ENCODE measurements around the gene ADAM23.

Gene ADAM23

DNA sequence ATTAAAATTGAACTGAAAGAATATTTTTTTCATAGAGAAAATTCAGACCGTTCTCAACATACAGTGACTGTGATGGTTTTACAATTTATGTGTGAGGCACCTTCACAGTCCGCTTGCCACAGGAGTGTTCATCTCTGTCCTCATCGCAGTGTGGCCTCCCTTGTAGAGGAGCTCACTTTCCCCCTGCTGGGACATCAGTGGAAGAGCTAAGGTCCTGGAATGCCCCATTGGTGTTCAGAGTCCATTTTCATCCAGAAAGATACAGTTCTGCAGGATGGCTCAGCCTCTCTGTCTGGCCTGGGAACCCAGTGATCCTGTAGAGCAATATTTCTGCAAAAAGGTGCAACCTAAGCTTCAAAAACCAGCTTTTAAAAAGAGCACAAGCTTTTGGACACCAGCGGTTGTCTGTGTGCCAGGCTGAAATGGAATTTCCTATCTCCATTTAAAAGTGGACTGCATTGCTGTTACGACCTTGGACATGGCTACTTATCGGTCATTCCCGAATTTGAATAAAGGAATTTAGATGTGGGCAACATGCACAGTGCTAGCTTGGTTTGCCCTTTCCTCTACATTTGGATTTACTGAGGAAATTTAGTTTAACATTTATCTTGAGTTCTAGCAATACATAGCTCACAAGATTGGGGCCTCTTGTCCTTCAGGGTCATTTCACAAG is 172.2 kb downstream of the ADAM23 start:
- no peak for DNase-seq (ENCODE audit: extremely low read depth, low read depth)
- H3K4me3 ChIP-seq (replicated peaks; ENCODE audit: low read depth, low read length): no peak overlapping the region
- TF ChIP-seq, protein P1, sequence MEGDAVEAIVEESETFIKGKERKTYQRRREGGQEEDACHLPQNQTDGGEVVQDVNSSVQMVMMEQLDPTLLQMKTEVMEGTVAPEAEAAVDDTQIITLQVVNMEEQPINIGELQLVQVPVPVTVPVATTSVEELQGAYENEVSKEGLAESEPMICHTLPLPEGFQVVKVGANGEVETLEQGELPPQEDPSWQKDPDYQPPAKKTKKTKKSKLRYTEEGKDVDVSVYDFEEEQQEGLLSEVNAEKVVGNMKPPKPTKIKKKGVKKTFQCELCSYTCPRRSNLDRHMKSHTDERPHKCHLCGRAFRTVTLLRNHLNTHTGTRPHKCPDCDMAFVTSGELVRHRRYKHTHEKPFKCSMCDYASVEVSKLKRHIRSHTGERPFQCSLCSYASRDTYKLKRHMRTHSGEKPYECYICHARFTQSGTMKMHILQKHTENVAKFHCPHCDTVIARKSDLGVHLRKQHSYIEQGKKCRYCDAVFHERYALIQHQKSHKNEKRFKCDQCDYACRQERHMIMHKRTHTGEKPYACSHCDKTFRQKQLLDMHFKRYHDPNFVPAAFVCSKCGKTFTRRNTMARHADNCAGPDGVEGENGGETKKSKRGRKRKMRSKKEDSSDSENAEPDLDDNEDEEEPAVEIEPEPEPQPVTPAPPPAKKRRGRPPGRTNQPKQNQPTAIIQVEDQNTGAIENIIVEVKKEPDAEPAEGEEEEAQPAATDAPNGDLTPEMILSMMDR (IDR thresholded peaks at IDR 0.05; ENCODE audit: low read depth, low read length, missing control alignments): no peak

- DNase-seq (ENCODE audit: extremely low read depth, low read depth): no peak
- TF ChIP-seq, protein P1 (IDR thresholded peaks at IDR 0.05; ENCODE audit: low read depth, low read length, missing control alignments): no peak
- no peak overlapping the region for H3K4me3 ChIP-seq (replicated peaks; ENCODE audit: low read depth, low read length)
Observed at GRCh38 chr2:206616151-206616550, 172.8 kb downstream of the ADAM23 start.

DNA sequence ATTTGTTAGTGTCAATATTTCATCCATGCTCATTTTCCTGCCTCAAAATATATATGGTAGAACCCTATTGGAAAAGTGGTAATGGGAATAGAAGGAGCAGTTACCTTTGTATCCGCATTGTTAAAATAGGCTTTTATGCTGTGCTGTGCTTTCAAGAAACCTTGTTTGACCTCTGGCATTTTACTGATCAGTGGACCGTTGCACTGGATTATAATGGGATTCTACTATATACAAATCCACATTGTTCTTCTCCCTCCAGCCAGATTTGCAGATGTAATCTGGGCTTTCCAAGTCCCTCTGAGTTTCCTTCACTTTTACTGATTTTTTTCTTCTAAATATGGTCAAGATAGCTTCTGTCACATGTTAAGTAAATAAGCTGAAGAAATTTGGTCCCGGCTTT is 175.7 kb downstream of the ADAM23 start:
- no peak overlapping the region for H3K4me3 ChIP-seq (replicated peaks; ENCODE audit: low read depth, low read length)
- TF ChIP-seq, protein P1 (IDR thresholded peaks at IDR 0.05; ENCODE audit: low read depth, low read length, missing control alignments): no peak
- no peak for DNase-seq (ENCODE audit: extremely low read depth, low read depth)

DNA sequence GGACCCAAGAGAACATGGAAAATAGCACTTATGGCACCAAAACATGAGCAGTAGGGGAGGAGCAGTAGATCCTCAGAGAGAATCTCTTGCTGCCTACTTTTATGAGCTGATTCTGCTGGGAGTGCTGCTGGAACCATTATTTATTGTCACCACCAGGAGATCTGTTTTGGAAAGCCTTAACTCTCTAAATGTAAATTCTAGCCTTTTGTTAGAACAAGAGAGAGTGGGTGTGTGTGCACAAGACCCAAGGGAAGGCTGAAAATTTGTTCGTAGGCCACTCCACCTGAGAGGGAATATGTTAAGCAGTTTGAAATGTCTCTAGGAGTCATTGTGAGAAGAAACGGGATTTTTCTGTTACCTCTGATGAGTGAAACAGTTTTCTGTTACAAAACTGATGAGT is 182.8 kb downstream of the ADAM23 start:
- no peak for DNase-seq (ENCODE audit: extremely low read depth, low read depth)
- no peak overlapping the region for H3K4me3 ChIP-seq (replicated peaks; ENCODE audit: low read depth, low read length)
- TF ChIP-seq, protein P1 (IDR thresholded peaks at IDR 0.05; ENCODE audit: low read depth, low read length, missing control alignments): no peak

GRCh38 chr2:206627632-206628031 is 184.3 kb downstream of the ADAM23 start:
- TF ChIP-seq, protein P1 (IDR thresholded peaks at IDR 0.05; ENCODE audit: low read depth, low read length, missing control alignments): no peak
- DNase-seq (ENCODE audit: extremely low read depth, low read depth): no peak
- H3K4me3 ChIP-seq (replicated peaks; ENCODE audit: low read depth, low read length): no peak overlapping the region

GRCh38 chr2:206631340-206631739 is 188.0 kb downstream of the ADAM23 start:
- H3K4me3 ChIP-seq (replicated peaks; ENCODE audit: low read depth, low read length): no peak overlapping the region
- TF ChIP-seq, protein P1 (IDR thresholded peaks at IDR 0.05; ENCODE audit: low read depth, low read length, missing control alignments): no peak

DNA sequence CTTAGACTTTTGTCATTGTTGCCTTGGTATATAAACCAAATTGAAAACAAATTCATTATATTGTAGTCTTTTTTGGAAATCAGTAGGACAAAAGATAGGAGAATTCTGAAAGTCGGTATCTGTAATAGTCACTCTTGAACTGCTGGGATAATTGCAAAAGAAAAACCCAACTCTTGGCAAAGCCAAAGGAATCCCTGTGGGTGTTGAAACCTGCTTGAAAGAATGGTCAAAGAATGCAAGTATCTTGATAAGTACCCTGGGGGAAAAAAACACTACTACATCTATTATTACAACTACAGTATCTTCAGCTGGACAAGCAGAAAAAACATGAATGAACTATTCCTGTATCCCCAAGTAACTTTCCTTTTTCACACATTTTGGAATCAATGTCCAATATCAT is 191.7 kb downstream of the ADAM23 start:
- no peak overlapping the region for H3K4me3 ChIP-seq (replicated peaks; ENCODE audit: low read depth, low read length)
- TF ChIP-seq, protein P1 (IDR thresholded peaks at IDR 0.05; ENCODE audit: low read depth, low read length, missing control alignments): no peak
- DNase-seq (ENCODE audit: extremely low read depth, low read depth): no peak

More at GRCh38 chr2:206631340-206631739, 188.0 kb downstream of the ADAM23 start:
- DNase-seq (ENCODE audit: extremely low read depth, low read depth): no peak

Data from HFF-Myc (cell line).